ENCODE results near the gene C14orf119. TPM values are rescaled to one million over a fixed set of nuclear protein-coding genes. Genes with fewer than 3 reads are reported as not detected.
A peak's percentile ranks its signal among the peaks of the same experiment; 100 is the strongest.

The C14orf119 gene
- total and polyA plus RNA-seq, 9 of the 15 experiments (the other 6 are each of a cell fraction or from before 2014, with no cell fraction given) = 36.7 to 251 (median 51.8) TPM

- BruUV-seq (replicated peaks) = no TSS peak
- no peaks in the 10 kb centered on the region for H3K9me3 ChIP-seq (replicated peaks; ENCODE audit: control insufficient read depth, insufficient read depth, low read depth, low read length)
- CTCF ChIA-PET (ENCODE audit: low intra/inter-chr PET ratio) = interaction anchor here (0.6 to 7.4 kb wide), 23 partner anchors 9 to 442 kb away, joined by 3 to 310 read pairs (median 4); partner anchors contain the start of genes PABPN1, PPP1R3E and SLC7A8
- FAIRE-seq (peak; percentile 99), DNase-seq (ENCODE audit: extremely low read depth in 1 of 4, low spot score in 3 of 4) (peak; percentile 87 to 94 (median 88)), ATAC-seq (peak; percentile 92)
- H3K4me2 ChIP-seq (ENCODE audit: insufficient read depth, low read length) = peak overlapping the region; percentile 51
- H3K79me2 ChIP-seq (ENCODE audit: control insufficient read depth, insufficient read depth, low read length) = no peaks in the 10 kb centered on the region
- H3K4me3 ChIP-seq = no peak overlapping the region
- WGBS (ENCODE audit: insufficient coverage, low coverage, missing lambda C conversion rate) = 7% methylated on average over 9 of the region's 9 CpGs
- no peaks in the 10 kb centered on the region for H3K36me3 ChIP-seq (ENCODE audit: control insufficient read depth, insufficient read depth, low read length)
- no peaks in the 10 kb centered on the region for H3K27me3 ChIP-seq (ENCODE audit: control insufficient read depth in 2 of 2, insufficient read depth in 2 of 2, low read length in 2 of 2)
- H3K9ac ChIP-seq (ENCODE audit: insufficient read depth in 1 of 2, low read depth in 2 of 2, low read length in 2 of 2) = no peak overlapping the region
- H3K9me1 ChIP-seq (ENCODE audit: control insufficient read depth, insufficient read depth, low read length) = no peaks in the 10 kb centered on the region
- POLR2A ChIA-PET = interaction anchor here (0.6 to 1.5 kb wide), 12 partner anchors 8 to 205 kb away, joined by 3 to 8 read pairs (median 3); no protein-coding TSS in a partner anchor
- H3K4me1 ChIP-seq (replicated peaks in 1 of 2; ENCODE audit: control insufficient read depth in 2 of 2, insufficient read depth in 2 of 2, low read length in 2 of 2) = peaks cover 51 to 58% of the 10 kb centered on the region in 2 experiments
- H2AFZ ChIP-seq (ENCODE audit: low read depth, low read length) = peak overlapping the region; percentile 60
- no peak overlapping the region for H3K27ac ChIP-seq (ENCODE audit: extremely low read depth, low read depth, low read length)
- no peaks in the 10 kb centered on the region for H4K20me1 ChIP-seq (replicated peaks; ENCODE audit: control insufficient read depth, insufficient read depth, low read length)
- in situ Hi-C loops (cut with MboI) (loop anchor here (5.0 kb wide), 1 partner anchor 67 kb away; no protein-coding TSS in a partner anchor), intact Hi-C loops (cut with micrococcal nuclease) (loop anchor here (1.0 to 5.0 kb wide), 5 partner anchors 26 to 442 kb away; partner anchors contain the start of gene PPP1R3E)
- peak; percentile 73; the same call in 1 of the 2 replicates for TF ChIP-seq MTA3 (IDR thresholded peaks at IDR 0.05; ENCODE audit: borderline replicate concordance)
- TF ChIP-seq MYC (IDR thresholded peaks at IDR 0.05; ENCODE audit: low read depth, low read length) = peak; percentile 64
- no peak for TF ChIP-seq MYC (CRISPR knock-in tag; IDR thresholded peaks at IDR 0.05; ENCODE audit: borderline replicate concordance, low read depth)
- peak; percentile 69; the same call in 1 of the 2 replicates for TF ChIP-seq ZNF740 (CRISPR knock-in tag; IDR thresholded peaks at IDR 0.05)
- peak in 1 of 2 experiments; percentile 64; a peak in 1 of 4 replicates for TF ChIP-seq ZNF740 (tag; IDR thresholded peaks at IDR 0.05)
- peak in 1 of 2 experiments; percentile 46; a peak in 2 of 4 replicates for TF ChIP-seq TEAD1 (CRISPR knock-in tag; IDR thresholded peaks at IDR 0.05)
- TF ChIP-seq ETV1 (tag; conservative IDR thresholded peaks at IDR 0.05; ENCODE audit: low read depth) = peak; percentile 33
- no peak for TF ChIP-seq THRA (IDR thresholded peaks at IDR 0.05)
- no peak for TF ChIP-seq SUPT5H (IDR thresholded peaks at IDR 0.05)
- TF ChIP-seq VEZF1 (CRISPR knock-in tag; IDR thresholded peaks at IDR 0.05) = peak; percentile 50; the same call in 1 of the 2 replicates
- TF ChIP-seq HCFC1 (IDR thresholded peaks at IDR 0.05; ENCODE audit: low read depth, low read length) = peak; percentile 45; the same call in 1 of the 2 replicates
- no peak for TF ChIP-seq FOXP4 (CRISPR knock-in tag; IDR thresholded peaks at IDR 0.05; ENCODE audit: borderline replicate concordance)
- no peak; the same call in 1 of the 2 replicates for TF ChIP-seq THRAP3 (IDR thresholded peaks at IDR 0.05; ENCODE audit: borderline replicate concordance)
Measured at GRCh38 chr14:23120541-23121251, 25.4 kb downstream of the C14orf119 start.

Data from K562 (cell line).